Stimulated activated naive B cell treated with anti-CD40 and anti-IgM and Interleukin-4, amounts not matched to agents 10 μg/mL and 1 μg/mL and 100 μg/mL, for 72 hours (primary cell): ENCODE results near the gene B3GALT4.
"Not testable (repeated sequence)": the region's sequence is repeated elsewhere in the genome, so short reads cannot be mapped to it uniquely, and the experiment has no call there.

Experiments used
- ATAC-seq, 2 donors: fragments of 150-1000 bp; cut with Tn5 transposase; replicated peaks; 2 replicates each; pipeline ENCODE4 v1.10.0; 2021; ENCODE audit warnings: moderate library complexity in 1 of 2
- DNase-seq: peaks from one replicate; pipeline ENCODE4 v3.0.0; 2021
- H3K27ac Mint-ChIP-seq: one replicate; pipeline ENCODE4 v1.8.0; 2022; ENCODE audit warnings: mild to moderate bottlenecking, mixed read lengths
- H3K27me3 Mint-ChIP-seq, 2 donors: one replicate each; pipeline ENCODE4 v1.8.0; 2022; ENCODE audit warnings: mixed read lengths in 2 of 2
- H3K36me3 Mint-ChIP-seq, 2 donors: one replicate each; pipeline ENCODE4 v1.8.0; 2022; ENCODE audit warnings: mixed read lengths in 2 of 2, mild to moderate bottlenecking in 1 of 2
- H3K4me1 Mint-ChIP-seq, 2 donors: one replicate each; pipeline ENCODE4 v1.8.0; 2022; ENCODE audit warnings: mixed read lengths in 2 of 2, mild to moderate bottlenecking in 1 of 2
- H3K4me3 Mint-ChIP-seq, 2 donors: one replicate each; pipeline ENCODE4 v1.8.0; 2022; ENCODE audit warnings: mild to moderate bottlenecking in 2 of 2, mixed read lengths in 2 of 2, moderate library complexity in 1 of 2
- H3K9me3 Mint-ChIP-seq, 2 donors: one replicate each; pipeline ENCODE4 v1.8.0; 2022; ENCODE audit warnings: mixed read lengths in 2 of 2, mild to moderate bottlenecking in 1 of 2

B3GALT4 gene

DNA sequence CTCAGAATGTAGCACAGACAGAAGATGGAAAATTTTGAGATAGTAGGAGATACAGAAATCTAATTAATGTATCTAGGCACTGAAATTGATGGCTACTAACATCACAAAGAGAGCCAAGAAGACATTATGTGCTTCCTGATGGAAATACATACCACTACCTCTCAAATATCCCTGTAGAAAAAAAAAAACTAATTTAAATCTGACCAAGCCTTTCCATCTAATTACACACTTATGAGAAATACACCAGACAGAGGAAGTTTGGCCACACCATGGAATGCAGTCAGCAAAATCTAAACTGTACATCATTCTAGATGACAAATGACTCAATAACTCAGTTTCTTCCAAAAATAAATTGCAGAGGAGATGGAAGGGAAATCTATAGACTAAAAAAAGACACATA lies 24.2 kb upstream of the B3GALT4 start:
- DNase-seq = no peak
- no peak for ATAC-seq
- peaks cover 27 to 31% of the 10 kb centered on the region in 2 donors for H3K36me3 Mint-ChIP-seq
- H3K4me1 Mint-ChIP-seq = peaks cover 28 to 36% of the 10 kb centered on the region in 2 donors
- H3K27me3 Mint-ChIP-seq = no peaks in the 10 kb centered on the region
- no peak overlapping the region for H3K4me3 Mint-ChIP-seq
- H3K27ac Mint-ChIP-seq = no peak overlapping the region
- H3K9me3 Mint-ChIP-seq = no peaks in the 10 kb centered on the region

DNA sequence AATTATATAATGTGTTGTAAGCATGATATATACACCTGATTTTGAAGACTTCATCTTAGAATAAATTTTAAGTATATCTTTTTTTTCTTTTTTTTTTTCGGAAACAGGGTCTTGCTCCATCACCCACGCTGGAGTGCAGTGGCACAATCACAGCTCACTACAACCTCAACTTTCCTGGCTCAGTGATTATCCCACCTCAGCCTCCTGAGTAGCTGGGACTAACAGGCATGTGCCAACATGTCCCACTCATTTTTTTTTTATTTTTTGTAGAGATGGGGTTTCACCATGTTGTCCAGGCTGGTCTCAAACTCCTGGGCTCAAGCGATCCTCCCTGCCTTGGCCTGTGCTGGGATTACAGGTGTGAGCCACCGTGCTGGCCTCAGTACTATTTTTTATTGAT lies 22.3 kb upstream of the B3GALT4 start:
- Mint-ChIP-seq H3K4me3 (no peak overlapping the region), H3K9me3 (no peaks in the 10 kb centered on the region), H3K27ac (no peak overlapping the region), H3K36me3 (peaks cover 31 to 41% of the 10 kb centered on the region in 2 donors), H3K27me3 (no peaks in the 10 kb centered on the region), H3K4me1 (peaks cover 19 to 24% of the 10 kb centered on the region in 2 donors)
- ATAC-seq (no peak), DNase-seq (no peak)

DNA sequence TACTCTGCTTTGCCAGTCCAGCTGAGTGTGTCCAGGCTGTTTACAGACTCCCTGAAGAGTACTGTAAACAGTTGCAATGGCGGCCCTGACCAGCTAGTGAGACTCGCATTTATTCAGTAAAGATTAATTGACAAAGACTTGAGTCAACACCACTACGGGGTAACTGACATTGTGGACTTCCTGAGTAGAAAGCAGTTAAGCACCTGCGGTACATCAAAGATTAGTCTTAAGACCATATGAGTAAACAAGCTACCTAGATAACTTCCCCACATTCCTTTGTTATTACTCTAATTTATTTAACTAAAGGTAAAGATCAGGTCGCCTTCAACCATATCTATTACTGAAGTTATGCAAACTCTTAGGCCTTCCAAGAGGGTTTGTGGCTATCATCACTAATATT lies 17.9 kb upstream of the B3GALT4 start:
- ATAC-seq (no peak), DNase-seq (no peak)
- peaks cover 36 to 40% of the 10 kb centered on the region in 2 donors for H3K36me3 Mint-ChIP-seq
- H3K27me3 Mint-ChIP-seq = no peaks in the 10 kb centered on the region
- no peaks in the 10 kb centered on the region for H3K9me3 Mint-ChIP-seq
- no peaks in the 10 kb centered on the region for H3K4me1 Mint-ChIP-seq
- no peak overlapping the region for H3K27ac Mint-ChIP-seq
- no peak overlapping the region for H3K4me3 Mint-ChIP-seq

DNA sequence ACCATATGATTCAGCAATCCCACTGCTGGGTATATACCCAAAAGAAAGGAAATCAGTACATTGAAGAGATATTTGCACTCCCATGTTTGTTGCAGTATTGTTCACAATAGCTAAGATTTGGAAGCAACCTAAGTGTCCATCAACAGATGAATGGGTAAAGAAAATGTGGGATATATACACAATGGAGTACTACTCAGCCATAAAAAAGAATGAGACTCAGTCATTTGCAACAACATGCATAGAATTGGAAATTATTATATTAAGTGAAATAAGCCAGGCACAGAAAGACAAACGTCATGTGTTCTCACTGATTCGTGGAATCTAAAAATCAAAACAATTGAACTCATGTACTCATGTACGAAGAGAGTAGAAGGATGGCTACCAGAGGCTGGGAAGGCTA lies 14.4 kb upstream of the B3GALT4 start:
- not testable (repeated sequence) for DNase-seq, H3K27ac Mint-ChIP-seq, H3K4me3 Mint-ChIP-seq, H3K9me3 Mint-ChIP-seq, H3K4me1 Mint-ChIP-seq, H3K27me3 Mint-ChIP-seq, ATAC-seq
- H3K36me3 Mint-ChIP-seq = peaks cover 52 to 59% of the 10 kb centered on the region in 2 donors

DNA sequence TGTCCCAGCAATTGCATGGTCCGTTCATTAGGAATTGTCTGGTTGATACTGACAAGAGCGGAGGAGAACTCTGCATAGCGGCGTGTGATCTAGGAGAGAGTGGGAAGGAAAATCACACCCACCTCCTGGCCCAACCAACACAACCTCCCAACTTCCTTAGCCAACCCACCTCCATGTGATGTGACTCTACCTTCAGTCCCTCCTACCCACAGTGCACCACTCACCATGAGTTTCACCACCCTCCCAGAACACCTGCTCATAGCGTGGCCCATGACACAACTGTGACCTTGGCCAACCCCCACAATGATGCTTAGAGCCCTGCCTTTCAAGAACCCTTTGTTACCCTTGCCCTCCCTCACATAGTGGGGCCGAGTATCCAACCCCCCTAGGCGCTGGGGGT lies 12.9 kb upstream of the B3GALT4 start:
- DNase-seq (no peak), ATAC-seq (no peak)
- Mint-ChIP-seq H3K27ac (no peak overlapping the region), H3K4me1 (peaks cover 0 to 7% of the 10 kb centered on the region in 2 donors), H3K4me3 (no peak overlapping the region), H3K9me3 (no peaks in the 10 kb centered on the region), H3K36me3 (peaks cover 60 to 65% of the 10 kb centered on the region in 2 donors), H3K27me3 (no peaks in the 10 kb centered on the region)

DNA sequence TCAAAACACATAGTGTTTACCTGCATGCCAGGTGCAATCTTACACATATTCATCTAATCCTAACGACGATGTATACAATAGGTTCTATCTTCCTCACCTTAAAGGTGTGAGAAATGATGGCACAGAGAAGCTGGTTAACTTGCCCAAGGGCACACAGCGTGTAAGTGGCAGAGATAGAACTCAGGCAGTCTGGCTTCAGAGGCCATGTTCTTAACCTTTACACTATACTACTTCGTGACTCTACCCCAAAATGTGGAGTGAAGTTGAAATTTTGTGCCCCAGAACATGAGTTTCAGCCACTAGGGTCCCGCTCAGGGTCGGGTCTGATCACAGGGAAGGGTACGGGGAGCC lies 5.8 kb upstream of the B3GALT4 start:
- DNase-seq (no peak), ATAC-seq (peak; percentile 24 to 31)
- no peaks in the 10 kb centered on the region for H3K27me3 Mint-ChIP-seq
- peaks cover 32 to 56% of the 10 kb centered on the region in 2 donors for H3K4me1 Mint-ChIP-seq
- peaks cover 61 to 83% of the 10 kb centered on the region in 2 donors for H3K36me3 Mint-ChIP-seq
- H3K27ac Mint-ChIP-seq = peak overlapping the region; percentile 100
- H3K9me3 Mint-ChIP-seq = no peaks in the 10 kb centered on the region
- peak overlapping the region; percentile 99 for H3K4me3 Mint-ChIP-seq

DNA sequence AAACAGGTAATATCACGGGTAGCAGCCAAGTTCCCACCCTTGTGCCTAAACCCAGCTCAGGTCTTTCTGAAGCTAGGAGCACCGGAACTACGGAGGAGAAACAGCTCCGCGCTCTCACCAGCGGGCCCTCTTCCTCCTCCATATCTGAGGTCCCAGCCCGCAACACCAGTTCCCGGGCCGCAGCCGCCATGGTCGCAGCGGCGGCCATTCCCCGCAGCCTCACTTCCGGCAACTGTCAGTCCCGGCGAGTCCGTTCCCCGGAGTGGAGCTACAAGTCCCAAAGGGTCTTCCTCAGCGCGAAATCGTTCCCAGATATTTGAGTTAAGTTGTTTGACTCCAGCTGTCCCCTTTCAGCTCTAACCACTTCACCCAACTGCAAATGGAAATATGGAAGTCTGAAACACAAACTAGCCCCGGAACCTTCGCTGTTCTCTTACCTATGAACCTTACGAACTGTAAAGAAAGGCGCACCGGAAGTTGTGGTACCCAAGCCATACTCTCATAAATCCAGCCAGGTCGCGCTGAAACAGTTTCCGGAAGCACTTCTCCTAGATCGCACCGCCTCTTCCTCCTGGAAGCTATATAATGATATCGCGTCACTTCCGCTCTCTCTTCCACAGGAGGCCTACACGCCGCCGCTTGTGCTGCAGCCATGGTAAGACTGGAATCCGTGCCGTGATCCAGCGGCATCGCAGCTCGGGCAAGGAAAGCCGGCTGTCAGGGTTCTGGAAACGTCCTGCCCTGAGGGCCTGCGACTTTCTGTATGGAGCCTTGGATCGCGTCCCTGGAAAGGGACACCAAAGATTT lies 5.3 kb upstream of the B3GALT4 start, which contains the start of the genes RPS18 and VPS52:
TSS of gene RPS18 (plus strand) at position 608 of the 807 bp plus-strand sequence. CDS start at position 653, 45 bp downstream.
TSS of gene VPS52 (minus strand) at position 409 of the 807 bp plus-strand sequence. CDS start at position 208, 201 bp downstream.
- Mint-ChIP-seq H3K36me3 (peaks cover 61 to 83% of the 10 kb centered on the region in 2 donors), H3K27ac (peak within 1 kb of the TSS; percentile 100), H3K27me3 (no peaks in the 10 kb centered on the region), H3K4me1 (peaks cover 37 to 61% of the 10 kb centered on the region in 2 donors), H3K4me3 (peak within 1 kb of the TSS; percentile 99), H3K9me3 (no peaks in the 10 kb centered on the region)
- ATAC-seq = peak; percentile 91 to 93
- DNase-seq = peak; percentile 90

DNA sequence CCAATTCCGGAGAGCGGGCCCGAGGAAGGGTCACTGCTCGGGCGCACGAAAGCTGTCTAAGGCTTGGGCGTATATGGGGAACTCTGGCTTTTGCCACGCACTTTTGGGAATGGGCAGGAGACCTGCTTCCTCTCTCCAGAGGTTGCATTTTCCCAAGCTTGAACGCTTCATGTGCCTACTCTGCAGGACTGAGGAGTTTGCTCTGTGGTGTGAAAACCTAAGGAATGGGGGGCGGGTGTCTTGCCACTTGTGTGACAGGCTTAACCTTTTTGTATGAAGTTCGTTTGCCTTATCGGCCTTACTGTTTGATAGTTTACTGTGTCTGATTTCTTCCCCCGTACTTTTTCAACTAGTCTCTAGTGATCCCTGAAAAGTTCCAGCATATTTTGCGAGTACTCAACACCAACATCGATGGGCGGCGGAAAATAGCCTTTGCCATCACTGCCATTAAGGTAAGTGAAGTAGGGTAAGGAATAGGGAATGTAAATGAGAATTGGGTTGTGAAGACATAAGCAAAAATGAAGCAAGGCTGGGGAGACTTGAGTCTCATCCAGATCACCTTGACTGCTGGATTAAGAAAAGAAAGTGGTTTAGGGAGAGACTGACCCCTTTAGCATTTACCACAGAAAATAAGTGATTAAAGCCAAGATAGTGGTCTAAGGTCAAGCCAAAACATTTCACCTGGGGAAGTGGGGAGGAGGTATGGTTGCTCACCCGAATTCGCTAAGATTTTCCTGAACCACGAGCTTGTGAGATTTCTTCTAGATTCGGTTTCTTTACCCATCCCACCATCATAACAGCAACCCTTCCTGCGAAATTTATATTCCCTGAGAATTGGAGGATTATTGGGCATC lies 4.4 kb upstream of the B3GALT4 start:
- Mint-ChIP-seq H3K27ac (peak overlapping the region; percentile 100), H3K4me3 (peak overlapping the region; percentile 99), H3K9me3 (no peaks in the 10 kb centered on the region), H3K4me1 (peaks cover 42 to 66% of the 10 kb centered on the region in 2 donors), H3K27me3 (no peaks in the 10 kb centered on the region), H3K36me3 (peaks cover 61 to 78% of the 10 kb centered on the region in 2 donors)
- DNase-seq (no peak), ATAC-seq (peak; percentile 8 to 10)

DNA sequence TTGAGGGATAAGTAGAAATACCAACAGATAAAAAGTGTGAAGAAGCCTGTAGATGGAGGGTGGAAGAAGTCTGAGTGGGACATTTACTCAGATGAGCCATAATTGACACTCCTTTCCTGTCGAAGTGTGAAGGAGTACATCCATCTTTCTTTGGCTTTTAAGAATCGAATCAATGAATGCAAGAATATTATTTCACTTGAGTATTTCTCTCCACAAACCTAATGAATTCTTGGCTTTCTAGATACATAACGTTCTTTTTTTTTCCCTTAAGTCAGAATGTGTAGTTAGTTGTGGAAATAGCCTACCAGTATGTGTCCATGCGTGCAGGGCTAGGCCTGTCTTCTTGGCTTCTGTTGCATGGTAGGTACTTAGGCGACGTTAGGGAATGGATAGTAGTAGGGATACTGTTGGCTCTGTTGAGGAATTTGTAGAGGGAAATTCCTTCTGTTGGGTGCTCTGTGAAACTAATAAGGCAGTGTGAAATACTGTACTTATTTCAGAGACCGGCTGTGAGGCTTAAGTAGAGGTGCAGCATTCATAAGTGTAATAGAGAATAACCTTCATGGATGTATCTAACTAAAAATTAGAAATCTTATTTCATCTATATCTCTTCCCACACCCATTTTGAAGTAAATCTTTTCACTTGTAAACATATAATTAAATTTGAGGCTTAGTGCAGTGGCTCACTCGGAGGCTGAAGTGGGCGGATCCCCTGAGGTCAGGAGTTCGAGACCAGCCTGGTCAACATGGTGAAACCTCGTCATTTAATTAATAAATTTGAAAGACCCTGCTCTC lies 3.6 kb upstream of the B3GALT4 start:
- no peaks in the 10 kb centered on the region for H3K9me3 Mint-ChIP-seq
- peaks cover 58 to 71% of the 10 kb centered on the region in 2 donors for H3K36me3 Mint-ChIP-seq
- ATAC-seq (no peak), DNase-seq (no peak)
- peak overlapping the region; percentile 100 for H3K27ac Mint-ChIP-seq
- H3K27me3 Mint-ChIP-seq = no peaks in the 10 kb centered on the region
- peak overlapping the region; percentile 99 for H3K4me3 Mint-ChIP-seq
- H3K4me1 Mint-ChIP-seq = peaks cover 46 to 68% of the 10 kb centered on the region in 2 donors

DNA sequence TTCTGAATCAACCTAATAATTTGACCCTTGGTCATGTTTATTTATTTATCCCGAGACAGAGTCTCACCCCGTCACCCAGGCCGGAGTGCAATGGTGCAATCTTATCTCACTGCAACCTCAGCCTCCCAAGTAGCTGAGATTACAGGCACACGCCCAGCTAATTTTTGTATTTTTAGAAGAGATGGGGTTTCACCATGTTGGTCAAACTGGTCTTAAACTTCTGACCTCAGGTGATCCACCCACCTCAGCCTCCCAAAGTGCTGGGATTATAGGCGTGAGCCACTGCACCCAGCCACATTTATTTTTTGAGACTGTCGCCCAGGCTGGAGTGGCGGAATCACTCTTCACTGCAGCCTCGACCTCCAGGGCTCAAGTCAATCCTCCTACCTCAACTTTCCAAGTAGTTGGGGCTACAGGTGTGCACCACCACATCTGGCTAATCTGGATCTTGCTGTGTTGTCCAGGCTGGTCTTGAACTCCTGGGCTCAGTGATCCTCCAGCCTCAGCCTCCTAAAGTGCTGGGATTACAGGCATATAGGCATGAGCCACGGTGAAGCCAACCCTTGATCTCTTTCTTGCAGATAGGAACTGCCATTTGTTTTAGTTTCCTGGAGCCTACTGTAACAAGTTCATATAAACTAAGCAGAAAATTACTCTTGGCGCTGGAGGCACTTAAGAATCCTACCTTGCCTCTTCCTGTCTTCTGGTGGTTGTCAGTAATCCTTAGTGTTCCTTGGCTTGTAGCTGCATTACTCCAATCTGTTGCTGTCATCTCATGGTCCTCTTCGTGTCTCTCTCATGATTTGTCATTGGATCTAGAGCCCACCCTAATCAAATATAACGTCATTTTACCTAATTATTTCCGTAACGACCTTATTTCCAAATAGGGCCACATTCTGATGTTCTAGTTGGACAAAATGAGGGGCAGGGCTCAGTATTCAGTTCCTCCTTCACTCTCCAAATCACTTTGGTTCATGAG lies 2.7 kb upstream of the B3GALT4 start:
- Mint-ChIP-seq H3K27ac (peak overlapping the region; percentile 100), H3K36me3 (peaks cover 56 to 66% of the 10 kb centered on the region in 2 donors), H3K4me1 (peaks cover 46 to 77% of the 10 kb centered on the region in 2 donors), H3K27me3 (no peaks in the 10 kb centered on the region), H3K9me3 (no peaks in the 10 kb centered on the region), H3K4me3 (peak overlapping the region; percentile 99)
- ATAC-seq (no peak), DNase-seq (no peak)

DNA sequence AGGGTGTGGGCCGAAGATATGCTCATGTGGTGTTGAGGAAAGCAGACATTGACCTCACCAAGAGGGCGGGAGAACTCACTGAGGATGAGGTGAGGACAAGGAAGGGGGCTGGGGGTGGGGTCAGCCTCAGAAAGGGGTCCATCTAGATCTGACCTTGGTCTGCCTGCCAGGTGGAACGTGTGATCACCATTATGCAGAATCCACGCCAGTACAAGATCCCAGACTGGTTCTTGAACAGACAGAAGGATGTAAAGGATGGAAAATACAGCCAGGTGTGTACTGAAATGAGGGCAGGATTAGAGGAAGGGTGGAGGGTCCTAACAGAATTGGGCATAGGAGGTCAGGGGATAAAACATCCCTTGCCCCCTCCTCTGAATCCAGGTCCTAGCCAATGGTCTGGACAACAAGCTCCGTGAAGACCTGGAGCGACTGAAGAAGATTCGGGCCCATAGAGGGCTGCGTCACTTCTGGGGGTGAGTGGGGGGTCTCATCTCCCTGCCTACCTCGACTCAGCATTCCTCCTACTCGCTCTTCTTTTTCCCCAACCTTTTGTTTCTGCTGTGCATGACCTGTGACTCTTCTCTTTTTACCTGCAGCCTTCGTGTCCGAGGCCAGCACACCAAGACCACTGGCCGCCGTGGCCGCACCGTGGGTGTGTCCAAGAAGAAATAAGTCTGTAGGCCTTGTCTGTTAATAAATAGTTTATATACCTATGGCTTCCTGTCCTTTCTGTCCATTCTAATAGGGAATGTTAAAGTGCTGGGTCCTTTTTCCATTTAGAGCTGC lies 935 bp upstream of the B3GALT4 start:
- ATAC-seq, H3K27me3 Mint-ChIP-seq, DNase-seq, H3K9me3 Mint-ChIP-seq: not testable (repeated sequence)
- Mint-ChIP-seq H3K4me1 (peaks cover 40 to 82% of the 10 kb centered on the region in 2 donors), H3K36me3 (peaks cover 59 to 61% of the 10 kb centered on the region in 2 donors), H3K4me3 (peak overlapping the region; percentile 99), H3K27ac (peak overlapping the region; percentile 100)

DNA sequence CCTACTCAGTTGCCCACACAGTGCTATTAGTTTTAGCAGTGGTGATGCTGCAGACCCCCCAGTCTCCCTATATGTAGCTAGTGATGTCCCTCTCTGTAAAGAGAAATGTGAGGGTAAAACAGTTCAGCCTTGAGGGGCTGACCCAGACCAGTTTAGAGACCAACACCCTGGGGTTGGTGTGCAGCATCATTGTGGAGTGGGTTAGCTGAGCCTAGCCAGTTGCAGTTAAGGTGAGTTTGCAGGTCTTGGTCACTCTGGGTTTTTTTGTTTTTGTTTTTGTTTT lies 401 bp upstream of the B3GALT4 start:
- DNase-seq (no peak), ATAC-seq (peak in 1 of 2 donors; percentile 1)
- peak overlapping the region; percentile 99 for H3K4me3 Mint-ChIP-seq
- H3K27ac Mint-ChIP-seq = peak overlapping the region; percentile 100
- H3K9me3 Mint-ChIP-seq = no peaks in the 10 kb centered on the region
- H3K36me3 Mint-ChIP-seq = peaks cover 59 to 61% of the 10 kb centered on the region in 2 donors
- H3K4me1 Mint-ChIP-seq = peaks cover 44 to 82% of the 10 kb centered on the region in 2 donors
- H3K27me3 Mint-ChIP-seq = no peaks in the 10 kb centered on the region
